Gastrocnemius medialis (tissue), 4 donors: ENCODE measurements around the gene GCK. TPM values are rescaled to one million over a fixed set of nuclear protein-coding genes. Genes with fewer than 3 reads are reported as not detected.

ENCODE experiments used
- ATAC-seq, 2 donors: fragments of 150-250 bp; one replicate each; pipeline ENCODE4 v1.9.1; 2016
- DNase-seq, 2 donors: peaks; one replicate each; pipeline ENCODE4 v3.0.0-alpha.2; 2019
- H3K27ac ChIP-seq, 4 donors: fragments of 200-600 bp; sonication (generic); 1 replicate in 1 of 4; 2 replicates in 3 of 4; pipeline ENCODE4 v1.5.1; 2016 to 2018; ENCODE audit warnings: mild to moderate bottlenecking in 2 of 4, moderate library complexity in 1 of 4
- H3K27me3 ChIP-seq, 3 donors: fragments of 200-600 bp; sonication (generic) in 2 of 3; 1 replicate in 1 of 3; 2 replicates in 2 of 3; pipeline versions ENCODE4 v1.5.1 to v1.6.0; 2016 to 2019; ENCODE audit warnings: mild to moderate bottlenecking in 1 of 3, moderate library complexity in 1 of 3
- H3K36me3 ChIP-seq, 2 donors: fragments of 200-600 bp; sonication (generic) in 1 of 2; one replicate each; pipeline ENCODE4 v1.5.1; 2017 to 2018
- H3K4me1 ChIP-seq, 2 donors: fragments of 200-600 bp; sonication (generic) in 1 of 2; one replicate each; pipeline ENCODE4 v1.5.1; 2016 to 2017; ENCODE audit warnings: mild to moderate bottlenecking in 2 of 2
- H3K4me3 ChIP-seq, 4 donors: fragments of 200-600 bp; sonication (generic) in 3 of 4; 1 replicate in 1 of 4; 2 replicates in 3 of 4; pipeline ENCODE4 v1.5.1; 2016 to 2019; ENCODE audit warnings: mild to moderate bottlenecking in 2 of 4
- H3K9me3 ChIP-seq, 3 donors: fragments of 200-600 bp; sonication (generic) in 2 of 3; 1 replicate in 1 of 3; 2 replicates in 2 of 3; pipeline ENCODE4 v1.5.1; 2016 to 2019
- CTCF ChIP-seq, 5 experiments: fragments of 450-650 bp in 3 of 5; fragments of 200-600 bp in 2 of 5; sonication (generic) in 2 of 5; IDR thresholded peaks in 4 of 5; conservative IDR thresholded peaks in 1 of 5; 1 replicate in 4 of 5; 2 replicates in 1 of 5; pipeline ENCODE4 v1.5.1; 2016 to 2019; ENCODE audit warnings: antibody characterized with exemption in 5 of 5, mild to moderate bottlenecking in 3 of 5, moderate library complexity in 3 of 5
- POLR2A ChIP-seq, 2 donors: fragments of 450-650 bp; IDR thresholded peaks; one replicate each; pipeline ENCODE4 v1.6.1; 2017; ENCODE audit warnings: antibody characterized with exemption in 2 of 2, mild to moderate bottlenecking in 2 of 2, moderate library complexity in 2 of 2
- in situ Hi-C, 4 donors: fragments of 200-750 bp; cut with MboI; loops; one replicate each; pipeline versions ENCODE4 v1.15.0 to v1.8.0; 2017; ENCODE audit warnings: low sequenced_read_pairs in 4 of 4
- intact Hi-C: fragments of 100-400 bp; cut with DNase I; formaldehyde crosslinking; loops from one replicate; pipeline ENCODE4 v1.15.1; 2023; ENCODE audit warnings: low total_unique reads
- total RNA-seq, 4 donors: library from RNA; depleted of rRNA; stranded (reverse); fragments of >200 nt; gene quantifications; one replicate each; pipeline versions ENCODE4 v1.1.0 to v1.2.3, GENCODE V29; 2016

The GCK gene
- total RNA-seq, 4 donors from 2014 or later = 0.33 TPM; not detected in 3

DNA sequence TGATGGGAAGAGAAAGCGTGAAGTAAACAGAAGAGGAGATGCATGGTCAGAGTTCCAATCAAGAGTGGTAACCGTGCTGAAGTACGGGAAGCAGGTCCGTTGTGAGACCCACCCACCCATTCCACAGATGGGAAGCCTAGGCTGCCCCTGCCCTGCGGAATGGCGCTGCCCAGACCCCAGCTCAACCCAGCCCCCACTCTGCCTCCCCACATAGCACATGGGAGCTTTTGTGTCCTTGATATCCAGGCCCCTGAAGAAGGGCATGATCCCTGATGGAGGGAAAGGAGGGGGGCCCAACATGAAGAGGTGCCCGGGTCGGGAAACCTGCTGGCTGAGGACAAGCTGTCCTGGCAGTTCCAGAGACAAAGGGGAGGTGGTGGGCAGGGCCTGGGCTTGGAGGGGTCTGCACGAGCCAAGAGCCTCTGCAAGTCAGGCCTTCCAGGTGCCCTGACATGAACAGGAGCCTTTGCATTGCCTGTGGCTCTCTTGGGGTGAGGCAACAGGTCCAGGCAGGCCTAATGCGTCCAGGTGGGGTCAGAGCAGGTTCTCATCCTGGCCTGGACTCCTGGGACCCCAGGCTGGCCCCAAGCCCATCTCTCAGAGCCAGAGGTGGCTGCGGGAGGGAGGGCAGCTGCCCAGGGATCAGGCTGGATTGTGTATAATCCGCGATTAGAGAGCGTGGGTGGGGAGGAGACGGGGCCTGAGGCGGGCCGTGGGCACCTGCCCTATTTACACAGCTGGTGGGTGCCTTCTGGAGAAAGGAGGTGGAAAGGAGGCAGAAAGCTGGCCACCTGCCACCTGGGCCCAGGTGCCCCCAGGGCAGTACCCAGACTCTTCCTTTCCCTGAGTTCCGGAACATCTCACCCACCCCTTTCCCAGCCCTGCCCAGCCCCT is 35.1 kb upstream of the GCK start:
- Histone ChIP-seq H3K4me1 (peaks cover 9 to 15% of the 10 kb centered on the region in 2 donors), H3K9me3 (no peaks in the 10 kb centered on the region), H3K27ac (no peak overlapping the region), H3K4me3 (no peak overlapping the region), H3K27me3 (no peaks in the 10 kb centered on the region), H3K36me3 (no peaks in the 10 kb centered on the region)
- no peak for ATAC-seq
- TF ChIP-seq POLR2A (IDR thresholded peaks at IDR 0.05) = no peak
- TF ChIP-seq CTCF (IDR thresholded peaks at IDR 0.05 in 4 of 5, conservative IDR thresholded peaks at IDR 0.05 in 1 of 5) = no peak
- DNase-seq = no peak
- in situ Hi-C loops (loop anchor here in 1 of 4 donors (25.0 kb wide), 1 partner anchor 263 kb away; the partner anchor contains the start of gene NUDCD3), intact Hi-C loops (no loop called here)

GRCh38 chr7:44223362-44224079 is 34.3 kb upstream of the GCK start:
- no peaks in the 10 kb centered on the region for H3K9me3 ChIP-seq
- in situ Hi-C loops (loop anchor here in 1 of 4 donors (25.0 kb wide), 1 partner anchor 264 kb away; the partner anchor contains the start of gene NUDCD3), intact Hi-C loops (no loop called here)
- H3K27ac ChIP-seq = no peak overlapping the region
- no peak for ATAC-seq
- no peaks in the 10 kb centered on the region for H3K36me3 ChIP-seq
- H3K27me3 ChIP-seq = no peaks in the 10 kb centered on the region
- TF ChIP-seq POLR2A (IDR thresholded peaks at IDR 0.05) (no peak), CTCF (IDR thresholded peaks at IDR 0.05 in 4 of 5, conservative IDR thresholded peaks at IDR 0.05 in 1 of 5) (no peak)
- DNase-seq = no peak
- H3K4me3 ChIP-seq = no peak overlapping the region
- peaks cover 9 to 21% of the 10 kb centered on the region in 2 donors for H3K4me1 ChIP-seq

GRCh38 chr7:44222776-44223261 is 33.6 kb upstream of the GCK start:
- in situ Hi-C loops = loop anchor here in 1 of 4 donors (25.0 kb wide), 1 partner anchor 264 kb away; the partner anchor contains the start of gene NUDCD3
- Histone ChIP-seq H3K27ac (no peak overlapping the region), H3K27me3 (no peaks in the 10 kb centered on the region), H3K36me3 (no peaks in the 10 kb centered on the region), H3K4me3 (no peak overlapping the region), H3K4me1 (peaks cover 9 to 25% of the 10 kb centered on the region in 2 donors), H3K9me3 (no peaks in the 10 kb centered on the region)
- intact Hi-C loops = no loop called here
- no peak for ATAC-seq
- DNase-seq = no peak
- TF ChIP-seq POLR2A (IDR thresholded peaks at IDR 0.05) = no peak
- no peak for TF ChIP-seq CTCF (IDR thresholded peaks at IDR 0.05 in 4 of 5, conservative IDR thresholded peaks at IDR 0.05 in 1 of 5)

GRCh38 chr7:44222074-44222473 is 32.8 kb upstream of the GCK start:
- intact Hi-C loops (no loop called here), in situ Hi-C loops (loop anchor here in 1 of 4 donors (25.0 kb wide), 1 partner anchor 265 kb away; the partner anchor contains the start of gene NUDCD3)
- H3K27me3 ChIP-seq = no peaks in the 10 kb centered on the region
- H3K36me3 ChIP-seq = no peaks in the 10 kb centered on the region
- no peak for ATAC-seq
- H3K4me3 ChIP-seq = no peak overlapping the region
- no peaks in the 10 kb centered on the region for H3K9me3 ChIP-seq
- H3K27ac ChIP-seq = no peak overlapping the region
- TF ChIP-seq CTCF (IDR thresholded peaks at IDR 0.05 in 4 of 5, conservative IDR thresholded peaks at IDR 0.05 in 1 of 5) = no peak
- TF ChIP-seq POLR2A (IDR thresholded peaks at IDR 0.05) = no peak
- H3K4me1 ChIP-seq = peaks cover 11 to 25% of the 10 kb centered on the region in 2 donors
- DNase-seq = no peak
